OCI-M2 (cell line): ENCODE measurements around the gene ALKBH4.
"Not testable (repeated sequence)": the region's sequence is repeated elsewhere in the genome, so short reads cannot be mapped to it uniquely, and the experiment has no call there.

Experiments used
- DNase-seq: peaks from one replicate; lab custom pipeline; 2025; ENCODE audit not compliant: unreplicated experiment; lab: John Stamatoyannopoulos, UW

The ALKBH4 gene

GRCh38 chr7:102455596-102455995, 9.1 kb downstream of the ALKBH4 start:
- no peak for DNase-seq

- DNase-seq: not testable (repeated sequence)
Observed at GRCh38 chr7:102454932-102455331, 9.7 kb downstream of the ALKBH4 start.

GRCh38 chr7:102454468-102454867, 10.2 kb downstream of the ALKBH4 start:
- DNase-seq: no peak

- no peak for DNase-seq
Observed at GRCh38 chr7:102453319-102453718, 11.3 kb downstream of the ALKBH4 start.

- no peak for DNase-seq
Observed at GRCh38 chr7:102452451-102452850, 12.2 kb downstream of the ALKBH4 start.

GRCh38 chr7:102451371-102452054, 13.2 kb downstream of the ALKBH4 start:
- no peak for DNase-seq

- no peak for DNase-seq
Observed at GRCh38 chr7:102450242-102450641, 14.4 kb downstream of the ALKBH4 start.

GRCh38 chr7:102449136-102449535, 15.5 kb downstream of the ALKBH4 start:
- DNase-seq: no peak

GRCh38 chr7:102447311-102447710, 17.4 kb downstream of the ALKBH4 start:
- DNase-seq: no peak

GRCh38 chr7:102446387-102447156, 18.1 kb downstream of the ALKBH4 start:
- no peak for DNase-seq

GRCh38 chr7:102445674-102446071, 19.0 kb downstream of the ALKBH4 start:
- no peak for DNase-seq

GRCh38 chr7:102444961-102445673, 19.5 kb downstream of the ALKBH4 start:
- no peak for DNase-seq

- no peak for DNase-seq
Observed at GRCh38 chr7:102439963-102440795, 24.5 kb downstream of the ALKBH4 start.

- no peak for DNase-seq
Observed at GRCh38 chr7:102436118-102436517, 28.5 kb downstream of the ALKBH4 start.

- DNase-seq: no peak
Observed at GRCh38 chr7:102434039-102434486, 30.6 kb downstream of the ALKBH4 start.

- no peak for DNase-seq
Observed at GRCh38 chr7:102433219-102434038, 31.2 kb downstream of the ALKBH4 start, which contains the start of gene ORAI2. Gene ORAI2, plus strand, starts transcription at chr7:102433575. Its CDS starts 5,382 bp downstream, at chr7:102438957.

GRCh38 chr7:102432442-102433218, 32.0 kb downstream of the ALKBH4 start:
- DNase-seq: no peak

- DNase-seq: no peak
Observed at GRCh38 chr7:102431617-102432298, 32.9 kb downstream of the ALKBH4 start.
